A549 treated with Mapracorat at 1 μM for 4 hours (cell line): ENCODE measurements around the gene SLC25A36. TPM values are rescaled to one million over a fixed set of nuclear protein-coding genes. Genes with fewer than 3 reads are reported as not detected.

Experiments
- total RNA-seq: library from RNA; stranded (reverse); fragments of 200-300 nt; extraction: Qiagen RNA extraction; gene quantifications from 5 replicates; pipeline ENCODE4 v1.2.3, GENCODE V29; 2022

SLC25A36 gene, protein sequence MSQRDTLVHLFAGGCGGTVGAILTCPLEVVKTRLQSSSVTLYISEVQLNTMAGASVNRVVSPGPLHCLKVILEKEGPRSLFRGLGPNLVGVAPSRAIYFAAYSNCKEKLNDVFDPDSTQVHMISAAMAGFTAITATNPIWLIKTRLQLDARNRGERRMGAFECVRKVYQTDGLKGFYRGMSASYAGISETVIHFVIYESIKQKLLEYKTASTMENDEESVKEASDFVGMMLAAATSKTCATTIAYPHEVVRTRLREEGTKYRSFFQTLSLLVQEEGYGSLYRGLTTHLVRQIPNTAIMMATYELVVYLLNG
- 15.1 to 24.8 TPM (median 22.3 TPM) in 5 replicates for total RNA-seq

DNA sequence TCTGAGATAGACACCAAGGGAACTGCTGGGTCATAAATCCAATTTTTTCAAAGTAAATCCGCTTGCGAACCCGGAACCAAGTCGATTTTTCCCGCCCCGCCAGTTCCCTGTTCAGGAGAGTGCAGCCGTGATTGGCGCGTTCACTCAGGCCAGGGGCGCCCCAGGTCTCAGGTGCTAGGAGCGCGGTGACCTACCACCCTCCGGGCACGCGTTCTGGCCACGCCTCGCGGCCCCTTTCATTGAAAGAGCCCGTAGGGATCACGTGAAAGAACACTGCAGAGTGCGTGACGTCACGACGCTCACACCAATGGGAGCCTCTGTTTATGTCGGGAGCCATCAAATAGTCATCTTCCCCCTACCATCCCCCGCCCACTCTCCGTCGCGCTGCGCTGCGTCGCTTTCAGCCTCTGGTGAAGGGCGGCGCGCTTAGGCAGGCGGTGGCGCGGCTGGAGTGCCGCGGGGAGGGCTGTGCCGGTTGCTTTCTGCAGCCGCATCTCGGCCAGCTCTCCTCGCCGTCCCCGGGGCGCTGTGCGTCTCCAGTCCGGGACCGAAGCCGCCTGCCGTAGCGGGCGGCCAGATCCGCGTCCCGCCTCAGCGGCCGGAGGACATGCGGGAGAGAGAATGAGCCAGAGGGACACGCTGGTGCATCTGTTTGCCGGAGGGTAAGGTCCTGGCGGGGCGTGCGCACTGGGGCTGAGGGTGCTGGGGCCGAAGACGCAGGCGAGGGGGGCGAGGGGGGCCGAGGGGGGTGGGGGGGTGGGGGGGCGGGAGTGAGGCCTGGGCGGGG lies at the start of gene SLC25A36:
SLC25A36 (plus strand) TSS at position 403 of the 787 bp plus-strand sequence; CDS start at position 622, 219 bp downstream.

Other genes with a start within 250 kb of the SLC25A36 start
- gene SPSB4, start 109.5 kb downstream of the SLC25A36 start, total RNA-seq: 0.07 to 0.21 TPM (median 0.12 TPM) in 5 replicates